Gastrocnemius medialis (tissue), 4 donors: ENCODE measurements around the gene SLC24A3.

Experiments
- POLR2A ChIP-seq, 2 donors: fragments of 450-650 bp; IDR thresholded peaks; one replicate each; pipeline ENCODE4 v1.6.1; 2017; ENCODE audit warnings: antibody characterized with exemption in 2 of 2, mild to moderate bottlenecking in 2 of 2, moderate library complexity in 2 of 2
- TF ChIP-seq, protein P1 (sequence below), 5 experiments: fragments of 450-650 bp in 3 of 5; fragments of 200-600 bp in 2 of 5; sonication (generic) in 2 of 5; IDR thresholded peaks in 4 of 5; conservative IDR thresholded peaks in 1 of 5; 1 replicate in 4 of 5; 2 replicates in 1 of 5; pipeline ENCODE4 v1.5.1; 2016 to 2019; ENCODE audit warnings: antibody characterized with exemption in 5 of 5, mild to moderate bottlenecking in 3 of 5, moderate library complexity in 3 of 5

- TF ChIP-seq, protein P1, sequence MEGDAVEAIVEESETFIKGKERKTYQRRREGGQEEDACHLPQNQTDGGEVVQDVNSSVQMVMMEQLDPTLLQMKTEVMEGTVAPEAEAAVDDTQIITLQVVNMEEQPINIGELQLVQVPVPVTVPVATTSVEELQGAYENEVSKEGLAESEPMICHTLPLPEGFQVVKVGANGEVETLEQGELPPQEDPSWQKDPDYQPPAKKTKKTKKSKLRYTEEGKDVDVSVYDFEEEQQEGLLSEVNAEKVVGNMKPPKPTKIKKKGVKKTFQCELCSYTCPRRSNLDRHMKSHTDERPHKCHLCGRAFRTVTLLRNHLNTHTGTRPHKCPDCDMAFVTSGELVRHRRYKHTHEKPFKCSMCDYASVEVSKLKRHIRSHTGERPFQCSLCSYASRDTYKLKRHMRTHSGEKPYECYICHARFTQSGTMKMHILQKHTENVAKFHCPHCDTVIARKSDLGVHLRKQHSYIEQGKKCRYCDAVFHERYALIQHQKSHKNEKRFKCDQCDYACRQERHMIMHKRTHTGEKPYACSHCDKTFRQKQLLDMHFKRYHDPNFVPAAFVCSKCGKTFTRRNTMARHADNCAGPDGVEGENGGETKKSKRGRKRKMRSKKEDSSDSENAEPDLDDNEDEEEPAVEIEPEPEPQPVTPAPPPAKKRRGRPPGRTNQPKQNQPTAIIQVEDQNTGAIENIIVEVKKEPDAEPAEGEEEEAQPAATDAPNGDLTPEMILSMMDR (IDR thresholded peaks at IDR 0.05 in 4 of 5, conservative IDR thresholded peaks at IDR 0.05 in 1 of 5), result no peak
- TF ChIP-seq POLR2A (IDR thresholded peaks at IDR 0.05), result no peak
These were observed 64.9 kb downstream of the SLC24A3 start for GRCh38 chr20:19277381-19277780.
